ENCODE measurements around the gene HIPK2.
"Not testable (repeated sequence)": the region's sequence is repeated elsewhere in the genome, so short reads cannot be mapped to it uniquely, and the experiment has no call there.

Gene HIPK2

GRCh38 chr7:139623518-139623917 is 154.3 kb downstream of the HIPK2 start:
- no peak for DNase-seq (ENCODE audit: low spot score)

- DNase-seq (ENCODE audit: low spot score): peak; percentile 37
Measured at GRCh38 chr7:139620676-139621344, 157.0 kb downstream of the HIPK2 start.

- no peak for DNase-seq (ENCODE audit: low spot score)
Measured at GRCh38 chr7:139619367-139619657, 158.5 kb downstream of the HIPK2 start.

- DNase-seq (ENCODE audit: low spot score): peak; percentile 26
Measured at GRCh38 chr7:139618482-139619366, 159.1 kb downstream of the HIPK2 start.

GRCh38 chr7:139617074-139617473 is 160.7 kb downstream of the HIPK2 start:
- DNase-seq (ENCODE audit: low spot score): no peak

- no peak for DNase-seq (ENCODE audit: low spot score)
Measured at GRCh38 chr7:139614886-139615285, 162.9 kb downstream of the HIPK2 start.

GRCh38 chr7:139613971-139614411 is 163.8 kb downstream of the HIPK2 start:
- no peak for DNase-seq (ENCODE audit: low spot score)

- DNase-seq (ENCODE audit: low spot score): not testable (repeated sequence)
Measured at GRCh38 chr7:139611556-139611955, 166.2 kb downstream of the HIPK2 start.

- no peak for DNase-seq (ENCODE audit: low spot score)
Measured at GRCh38 chr7:139610595-139610994, 167.2 kb downstream of the HIPK2 start.

- DNase-seq (ENCODE audit: low spot score): no peak
Measured at GRCh38 chr7:139603896-139604295, 173.9 kb downstream of the HIPK2 start.

GRCh38 chr7:139603282-139603681 is 174.5 kb downstream of the HIPK2 start:
- no peak for DNase-seq (ENCODE audit: low spot score)

GRCh38 chr7:139602143-139602722 is 175.6 kb downstream of the HIPK2 start:
- DNase-seq (ENCODE audit: low spot score): peak; percentile 20

- no peak for DNase-seq (ENCODE audit: low spot score)
Measured at GRCh38 chr7:139601176-139601575, 176.6 kb downstream of the HIPK2 start.

GRCh38 chr7:139600306-139600705 is 177.5 kb downstream of the HIPK2 start:
- DNase-seq (ENCODE audit: low spot score): no peak

GRCh38 chr7:139598642-139599041 is 179.2 kb downstream of the HIPK2 start:
- no peak for DNase-seq (ENCODE audit: low spot score)

GRCh38 chr7:139597028-139597427 is 180.8 kb downstream of the HIPK2 start:
- no peak for DNase-seq (ENCODE audit: low spot score)

GRCh38 chr7:139596626-139597025 is 181.2 kb downstream of the HIPK2 start:
- no peak for DNase-seq (ENCODE audit: low spot score)

GRCh38 chr7:139595806-139596205 is 182.0 kb downstream of the HIPK2 start:
- no peak for DNase-seq (ENCODE audit: low spot score)

- no peak for DNase-seq (ENCODE audit: low spot score)
Measured at GRCh38 chr7:139594911-139595476, 182.8 kb downstream of the HIPK2 start.

- no peak for DNase-seq (ENCODE audit: low spot score)
Measured at GRCh38 chr7:139594090-139594489, 183.7 kb downstream of the HIPK2 start.

GRCh38 chr7:139592801-139593461 is 184.9 kb downstream of the HIPK2 start:
- DNase-seq (ENCODE audit: low spot score): no peak

- DNase-seq (ENCODE audit: low spot score): no peak
Measured at GRCh38 chr7:139591550-139592195, 186.1 kb downstream of the HIPK2 start.

Data from CD4-positive, alpha-beta T cell treated with Interleukin-6 at 100 ng/mL for 8 hours (primary cell).